ENCODE measurements around the gene TRIM37.

DNA sequence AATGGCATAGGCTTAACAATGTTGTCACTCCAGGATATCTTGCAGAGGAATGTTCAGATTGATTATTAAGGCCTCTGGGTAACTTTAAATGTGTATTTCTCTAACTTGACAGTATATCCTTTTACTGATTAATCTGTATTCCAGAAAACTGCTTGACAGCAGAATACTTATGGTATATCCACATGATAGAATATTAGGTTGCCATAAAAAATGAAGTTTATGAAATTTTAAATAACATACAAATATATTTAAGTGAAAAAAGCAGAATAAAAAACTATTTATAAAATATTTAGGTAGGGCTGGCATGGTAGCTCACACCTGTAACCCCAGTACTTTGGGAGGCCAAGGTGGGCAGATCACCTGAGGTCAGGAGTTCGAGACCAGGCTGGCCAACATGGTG lies 106.7 kb downstream of the TRIM37 start:
- TF ChIP-seq FOXP1 (CRISPR knock-in tag; IDR thresholded peaks at IDR 0.05; ENCODE audit: borderline replicate concordance), result no peak
- TF ChIP-seq, protein P1, sequence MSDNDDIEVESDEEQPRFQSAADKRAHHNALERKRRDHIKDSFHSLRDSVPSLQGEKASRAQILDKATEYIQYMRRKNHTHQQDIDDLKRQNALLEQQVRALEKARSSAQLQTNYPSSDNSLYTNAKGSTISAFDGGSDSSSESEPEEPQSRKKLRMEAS (CRISPR knock-in tag; IDR thresholded peaks at IDR 0.05), result no peak

All from WTC11 (cell line).